Bronchial epithelial cell (primary cell): ENCODE measurements around the gene AGPAT1. TPM values are rescaled to one million over a fixed set of nuclear protein-coding genes. Genes with fewer than 3 reads are reported as not detected.

ENCODE experiments used
- DNase-seq: peaks from one replicate; pipeline ENCODE4 v3.0.0-alpha.2; 2010; ENCODE audit warnings: low read depth
- FAIRE-seq: peaks from 2 replicates; lab custom pipeline; 2011; peaks lifted over from hg19 to GRCh38; lab: Jason Lieb, UNC
- H3K27me3 ChIP-seq: 2 replicates; pipeline ENCODE4 v1.5.1; 2011; ENCODE audit warnings: low read length; ENCODE audit not compliant: control insufficient read depth, insufficient read depth
- H3K36me3 ChIP-seq: 2 replicates; pipeline ENCODE4 v1.5.1; 2011; ENCODE audit warnings: low read length; ENCODE audit not compliant: control insufficient read depth, insufficient read depth
- H3K4me3 ChIP-seq: 2 replicates; pipeline ENCODE4 v1.5.1; 2011; ENCODE audit warnings: mild to moderate bottlenecking, low read depth, low read length, control low read depth
- total RNA-seq: library from RNA; depleted of rRNA; stranded (reverse); fragments of >200 nt; gene quantifications from 2 replicates; pipeline ENCODE4 v1.2.1, GENCODE V29; 2014
- TF ChIP-seq, protein P1 (sequence below): IDR thresholded peaks from 2 replicates; pipeline ENCODE4 v1.5.1; 2011; ENCODE audit warnings: mild to moderate bottlenecking, moderate library complexity, low read length, control low read depth, inconsistent platforms; ENCODE audit not compliant: insufficient read depth, severe bottlenecking

The AGPAT1 gene
- total RNA-seq, 1 donor from 2014 or later: 5.8 TPM

DNA sequence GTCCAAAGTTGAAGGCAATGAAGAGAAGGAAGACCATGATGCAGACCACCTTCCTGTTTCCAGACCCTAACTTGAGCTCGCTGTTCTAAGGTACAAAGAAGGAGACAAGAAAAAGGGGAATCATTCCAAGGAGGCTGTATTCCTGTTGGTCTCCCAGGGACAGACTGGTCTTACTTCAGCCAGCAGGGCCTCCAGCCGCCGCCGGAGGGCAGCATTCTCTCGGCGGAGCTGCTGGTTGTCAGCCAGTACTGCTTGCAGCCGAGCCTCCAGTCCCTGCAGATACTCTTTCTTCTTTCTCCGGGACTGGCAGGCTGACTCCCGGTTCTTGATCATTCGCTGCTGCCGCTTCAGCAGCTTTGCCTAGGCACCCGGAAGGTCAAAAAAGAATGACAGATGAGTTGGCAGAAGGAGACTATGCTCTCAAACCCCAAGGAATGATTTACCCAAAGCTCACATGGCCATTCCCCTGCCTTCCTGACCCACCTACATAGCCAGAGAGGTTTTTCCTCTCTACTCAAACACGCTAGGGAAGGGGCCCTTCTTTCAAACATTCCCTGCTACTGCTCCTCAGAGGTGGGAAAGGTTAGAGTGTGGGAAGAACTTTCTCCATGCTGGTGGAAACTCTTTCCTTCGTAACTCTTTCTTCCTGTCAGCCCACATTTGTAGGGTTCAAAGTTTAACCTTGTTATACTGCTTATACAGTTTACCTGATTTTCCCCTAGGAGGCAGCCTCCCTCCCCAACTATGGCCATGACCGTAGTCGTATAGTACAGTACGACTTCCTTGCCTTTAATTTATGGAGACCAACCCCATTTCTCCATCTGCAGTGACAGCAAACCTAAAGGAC, 56.9 kb downstream of the AGPAT1 start:
- H3K27me3 ChIP-seq: no peaks in the 10 kb centered on the region
- DNase-seq: peak; percentile 68
- H3K4me3 ChIP-seq: no peak overlapping the region
- FAIRE-seq: no peak
- TF ChIP-seq, protein P1, sequence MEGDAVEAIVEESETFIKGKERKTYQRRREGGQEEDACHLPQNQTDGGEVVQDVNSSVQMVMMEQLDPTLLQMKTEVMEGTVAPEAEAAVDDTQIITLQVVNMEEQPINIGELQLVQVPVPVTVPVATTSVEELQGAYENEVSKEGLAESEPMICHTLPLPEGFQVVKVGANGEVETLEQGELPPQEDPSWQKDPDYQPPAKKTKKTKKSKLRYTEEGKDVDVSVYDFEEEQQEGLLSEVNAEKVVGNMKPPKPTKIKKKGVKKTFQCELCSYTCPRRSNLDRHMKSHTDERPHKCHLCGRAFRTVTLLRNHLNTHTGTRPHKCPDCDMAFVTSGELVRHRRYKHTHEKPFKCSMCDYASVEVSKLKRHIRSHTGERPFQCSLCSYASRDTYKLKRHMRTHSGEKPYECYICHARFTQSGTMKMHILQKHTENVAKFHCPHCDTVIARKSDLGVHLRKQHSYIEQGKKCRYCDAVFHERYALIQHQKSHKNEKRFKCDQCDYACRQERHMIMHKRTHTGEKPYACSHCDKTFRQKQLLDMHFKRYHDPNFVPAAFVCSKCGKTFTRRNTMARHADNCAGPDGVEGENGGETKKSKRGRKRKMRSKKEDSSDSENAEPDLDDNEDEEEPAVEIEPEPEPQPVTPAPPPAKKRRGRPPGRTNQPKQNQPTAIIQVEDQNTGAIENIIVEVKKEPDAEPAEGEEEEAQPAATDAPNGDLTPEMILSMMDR: peak; percentile 99
- peaks cover 37% of the 10 kb centered on the region for H3K36me3 ChIP-seq

Other genes with a start within 250 kb of the AGPAT1 start
- 0.26 and 0.53 TPM in 2 replicates for gene C2, start 248.4 kb downstream of the AGPAT1 start, total RNA-seq
- 2.4 and 2.6 TPM in 2 replicates for gene CFB, start 230.0 kb downstream of the AGPAT1 start, total RNA-seq
- gene NELFE, start 217.1 kb downstream of the AGPAT1 start, total RNA-seq: 163 and 177 TPM in 2 replicates
- gene SKIC2, start 216.9 kb downstream of the AGPAT1 start, total RNA-seq: 44.8 and 48.0 TPM in 2 replicates
- 8.4 and 12.2 TPM in 2 replicates for gene DXO, start 203.9 kb downstream of the AGPAT1 start, total RNA-seq
- 1.2 and 1.8 TPM in 2 replicates for gene C4A, start 194.0 kb downstream of the AGPAT1 start, total RNA-seq
- gene C4B, start 161.3 kb downstream of the AGPAT1 start, total RNA-seq: 1.6 and 2.6 TPM in 2 replicates
- gene CYP21A2, start 137.7 kb downstream of the AGPAT1 start, total RNA-seq: under 0.01 TPM in 1 of 2 replicates, not detected in the other
- gene TNXB, start 66.7 kb downstream of the AGPAT1 start, total RNA-seq: 1.4 and 2.4 TPM in 2 replicates
- 8.7 and 11.1 TPM in 2 replicates for gene ATF6B, start 47.8 kb downstream of the AGPAT1 start, total RNA-seq
- 7.4 and 8.4 TPM in 2 replicates for gene FKBPL, start 45.8 kb downstream of the AGPAT1 start, total RNA-seq
- gene PRRT1, start 24.1 kb downstream of the AGPAT1 start, total RNA-seq: not detected in 2 replicates
- gene PPT2, start 21.9 kb downstream of the AGPAT1 start, total RNA-seq: 5.8 and 38.5 TPM in 2 replicates
- 0.26 and 1.7 TPM in 2 replicates for gene EGFL8, start 11.5 kb downstream of the AGPAT1 start, total RNA-seq
- gene RNF5, start 2.3 kb upstream of the AGPAT1 start, total RNA-seq: 29.2 and 50.5 TPM in 2 replicates
- 0.26 TPM in 2 replicates for gene AGER, start 8.2 kb upstream of the AGPAT1 start, total RNA-seq
- gene PBX2, start 14.1 kb upstream of the AGPAT1 start, total RNA-seq: 16.3 and 19.3 TPM in 2 replicates
- 0.64 and 0.79 TPM in 2 replicates for gene GPSM3, start 16.6 kb upstream of the AGPAT1 start, total RNA-seq
- gene NOTCH4, start 48.0 kb upstream of the AGPAT1 start, total RNA-seq: 0.26 and 0.38 TPM in 2 replicates
- not detected in 2 replicates for gene TSBP1, start 195.8 kb upstream of the AGPAT1 start, total RNA-seq
- 0.13 and 0.26 TPM in 2 replicates for gene BTNL2, start 231.1 kb upstream of the AGPAT1 start, total RNA-seq